K562 (cell line): Measurements from ENCODE around the gene ARHGAP15.

Experiments
- CBX2 ChIP-seq: fragments of 200-600 bp; sonication (generic); IDR thresholded peaks from one replicate; pipeline ENCODE4 v1.6.1; 2012; ENCODE audit warnings: mild to moderate bottlenecking, low read length, inconsistent platforms; ENCODE audit not compliant: insufficient read depth, poor library complexity, severe bottlenecking
- ETV6 ChIP-seq, 3 experiments: fragments of 150-350 bp in 1 of 3; sonication (generic) in 1 of 3; formaldehyde crosslinking in 1 of 3; IDR thresholded peaks; 2 replicates each; pipeline versions ENCODE4 v1.6.1 to v1.8.0; 2014 to 2022; ENCODE audit warnings: borderline replicate concordance in 2 of 3, low read depth in 2 of 3, antibody characterized with exemption in 1 of 3, low read length in 1 of 3, mild to moderate bottlenecking in 1 of 3, missing genetic modification reagents in 1 of 3
- HCFC1 ChIP-seq: IDR thresholded peaks from 2 replicates; pipeline ENCODE4 v1.6.1; 2012; ENCODE audit warnings: low read depth, low read length, improper control_type of control experiment
- LEF1 ChIP-seq: fragments of 450-650 bp; IDR thresholded peaks from 2 replicates; pipeline ENCODE4 v1.6.1; 2016; ENCODE audit warnings: mild to moderate bottlenecking
- POLR2A ChIP-seq: fragments of 450-650 bp; conservative IDR thresholded peaks from 2 replicates; pipeline ENCODE4 v1.6.1; 2016
- RBM17 ChIP-seq: fragments of 200-400 bp; formaldehyde crosslinking; IDR thresholded peaks from 2 replicates; pipeline ENCODE4 v1.6.1; 2017; ENCODE audit warnings: low read depth, mild to moderate bottlenecking, low read length, borderline replicate concordance
- SIN3A ChIP-seq, 2 experiments: fragments of 150-350 bp in 1 of 2; IDR thresholded peaks; 2 replicates each; pipeline ENCODE4 v1.6.1; 2011 to 2016; ENCODE audit warnings: borderline replicate concordance in 2 of 2, low read depth in 2 of 2, low read length in 2 of 2, mild to moderate bottlenecking in 2 of 2, moderate library complexity in 2 of 2; ENCODE audit not compliant: control insufficient read depth in 1 of 2
- SIX5 ChIP-seq, 2 experiments: IDR thresholded peaks; 2 replicates each; pipeline ENCODE4 v1.6.1; 2011; ENCODE audit warnings: low read length in 2 of 2, borderline replicate concordance in 1 of 2, low read depth in 1 of 2, mild to moderate bottlenecking in 1 of 2, moderate library complexity in 1 of 2; ENCODE audit not compliant: insufficient read depth in 1 of 2
- SRSF3 ChIP-seq: fragments of 200-400 bp; formaldehyde crosslinking; IDR thresholded peaks from 2 replicates; pipeline ENCODE4 v1.6.1; 2016; ENCODE audit warnings: mild to moderate bottlenecking, low read length, moderate library complexity; ENCODE audit not compliant: insufficient read depth
- TF ChIP-seq, protein P1 (sequence below): fragments of 450-650 bp; IDR thresholded peaks from 2 replicates; pipeline ENCODE4 v1.6.1; 2014; ENCODE audit warnings: low read depth, mild to moderate bottlenecking, moderate library complexity, borderline replicate concordance
- TF ChIP-seq, protein P2 (sequence below): sonication (generic); formaldehyde crosslinking; IDR thresholded peaks from 2 replicates; pipeline ENCODE4 v1.8.0; 2022; ENCODE audit warnings: mild to moderate bottlenecking, missing genetic modification reagents, borderline replicate concordance
- TF ChIP-seq, protein P3 (sequence below), 3 experiments: IDR thresholded peaks in 2 of 3; conservative IDR thresholded peaks in 1 of 3; 2 replicates each; pipeline ENCODE4 v1.5.1; 2011 to 2012; ENCODE audit warnings: low read length in 3 of 3, mild to moderate bottlenecking in 3 of 3, control low read depth in 2 of 3, improper control_type of control experiment in 1 of 3, inconsistent platforms in 1 of 3, low read depth in 1 of 3, mixed read lengths in 1 of 3, moderate library complexity in 1 of 3; ENCODE audit not compliant: insufficient read depth in 2 of 3
- TF ChIP-seq, protein P4 (sequence below): fragments of 450-650 bp; IDR thresholded peaks from 2 replicates; pipeline ENCODE4 v1.6.1; 2017; ENCODE audit warnings: mild to moderate bottlenecking, moderate library complexity

DNA sequence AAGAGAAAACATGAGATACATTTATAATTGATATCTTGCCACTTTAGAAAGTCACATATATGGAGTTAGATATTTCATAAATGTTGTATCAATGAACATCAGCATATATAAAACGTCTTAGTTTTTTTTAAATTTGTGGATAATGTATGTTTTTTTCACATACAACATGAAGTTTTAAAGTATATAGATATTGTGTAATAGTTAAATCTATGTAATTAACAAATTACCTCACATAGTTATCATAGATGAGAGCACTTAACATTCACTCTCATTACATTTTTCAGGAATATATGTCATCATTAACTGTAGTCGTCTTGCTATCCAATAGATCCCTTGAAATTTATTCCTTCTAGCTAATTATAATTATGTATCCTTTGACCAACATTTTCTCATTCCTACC lies 406.6 kb downstream of the ARHGAP15 start:
- no peak for TF ChIP-seq ETV6 (IDR thresholded peaks at IDR 0.05; ENCODE audit: borderline replicate concordance in 1 of 2, low read depth in 2 of 2, low read length in 1 of 2)
- no peak for TF ChIP-seq ETV6 (CRISPR knock-in tag; IDR thresholded peaks at IDR 0.05; ENCODE audit: borderline replicate concordance)
- TF ChIP-seq, protein P1, sequence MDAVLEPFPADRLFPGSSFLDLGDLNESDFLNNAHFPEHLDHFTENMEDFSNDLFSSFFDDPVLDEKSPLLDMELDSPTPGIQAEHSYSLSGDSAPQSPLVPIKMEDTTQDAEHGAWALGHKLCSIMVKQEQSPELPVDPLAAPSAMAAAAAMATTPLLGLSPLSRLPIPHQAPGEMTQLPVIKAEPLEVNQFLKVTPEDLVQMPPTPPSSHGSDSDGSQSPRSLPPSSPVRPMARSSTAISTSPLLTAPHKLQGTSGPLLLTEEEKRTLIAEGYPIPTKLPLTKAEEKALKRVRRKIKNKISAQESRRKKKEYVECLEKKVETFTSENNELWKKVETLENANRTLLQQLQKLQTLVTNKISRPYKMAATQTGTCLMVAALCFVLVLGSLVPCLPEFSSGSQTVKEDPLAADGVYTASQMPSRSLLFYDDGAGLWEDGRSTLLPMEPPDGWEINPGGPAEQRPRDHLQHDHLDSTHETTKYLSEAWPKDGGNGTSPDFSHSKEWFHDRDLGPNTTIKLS: no peak
- TF ChIP-seq, protein P2, sequence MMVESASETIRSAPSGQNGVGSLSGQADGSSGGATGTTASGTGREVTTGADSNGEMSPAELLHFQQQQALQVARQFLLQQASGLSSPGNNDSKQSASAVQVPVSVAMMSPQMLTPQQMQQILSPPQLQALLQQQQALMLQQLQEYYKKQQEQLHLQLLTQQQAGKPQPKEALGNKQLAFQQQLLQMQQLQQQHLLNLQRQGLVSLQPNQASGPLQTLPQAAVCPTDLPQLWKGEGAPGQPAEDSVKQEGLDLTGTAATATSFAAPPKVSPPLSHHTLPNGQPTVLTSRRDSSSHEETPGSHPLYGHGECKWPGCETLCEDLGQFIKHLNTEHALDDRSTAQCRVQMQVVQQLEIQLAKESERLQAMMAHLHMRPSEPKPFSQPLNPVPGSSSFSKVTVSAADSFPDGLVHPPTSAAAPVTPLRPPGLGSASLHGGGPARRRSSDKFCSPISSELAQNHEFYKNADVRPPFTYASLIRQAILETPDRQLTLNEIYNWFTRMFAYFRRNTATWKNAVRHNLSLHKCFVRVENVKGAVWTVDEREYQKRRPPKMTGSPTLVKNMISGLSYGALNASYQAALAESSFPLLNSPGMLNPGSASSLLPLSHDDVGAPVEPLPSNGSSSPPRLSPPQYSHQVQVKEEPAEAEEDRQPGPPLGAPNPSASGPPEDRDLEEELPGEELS (CRISPR knock-in tag): no peak
- no peak for TF ChIP-seq HCFC1
- TF ChIP-seq, protein P3, sequence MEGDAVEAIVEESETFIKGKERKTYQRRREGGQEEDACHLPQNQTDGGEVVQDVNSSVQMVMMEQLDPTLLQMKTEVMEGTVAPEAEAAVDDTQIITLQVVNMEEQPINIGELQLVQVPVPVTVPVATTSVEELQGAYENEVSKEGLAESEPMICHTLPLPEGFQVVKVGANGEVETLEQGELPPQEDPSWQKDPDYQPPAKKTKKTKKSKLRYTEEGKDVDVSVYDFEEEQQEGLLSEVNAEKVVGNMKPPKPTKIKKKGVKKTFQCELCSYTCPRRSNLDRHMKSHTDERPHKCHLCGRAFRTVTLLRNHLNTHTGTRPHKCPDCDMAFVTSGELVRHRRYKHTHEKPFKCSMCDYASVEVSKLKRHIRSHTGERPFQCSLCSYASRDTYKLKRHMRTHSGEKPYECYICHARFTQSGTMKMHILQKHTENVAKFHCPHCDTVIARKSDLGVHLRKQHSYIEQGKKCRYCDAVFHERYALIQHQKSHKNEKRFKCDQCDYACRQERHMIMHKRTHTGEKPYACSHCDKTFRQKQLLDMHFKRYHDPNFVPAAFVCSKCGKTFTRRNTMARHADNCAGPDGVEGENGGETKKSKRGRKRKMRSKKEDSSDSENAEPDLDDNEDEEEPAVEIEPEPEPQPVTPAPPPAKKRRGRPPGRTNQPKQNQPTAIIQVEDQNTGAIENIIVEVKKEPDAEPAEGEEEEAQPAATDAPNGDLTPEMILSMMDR (IDR thresholded peaks at IDR 0.05 in 2 of 3, conservative IDR thresholded peaks at IDR 0.05 in 1 of 3; ENCODE audit: insufficient read depth in 2 of 3, low read depth in 1 of 3, low read length in 3 of 3): no peak
- TF ChIP-seq SRSF3: no peak
- TF ChIP-seq, protein P4, sequence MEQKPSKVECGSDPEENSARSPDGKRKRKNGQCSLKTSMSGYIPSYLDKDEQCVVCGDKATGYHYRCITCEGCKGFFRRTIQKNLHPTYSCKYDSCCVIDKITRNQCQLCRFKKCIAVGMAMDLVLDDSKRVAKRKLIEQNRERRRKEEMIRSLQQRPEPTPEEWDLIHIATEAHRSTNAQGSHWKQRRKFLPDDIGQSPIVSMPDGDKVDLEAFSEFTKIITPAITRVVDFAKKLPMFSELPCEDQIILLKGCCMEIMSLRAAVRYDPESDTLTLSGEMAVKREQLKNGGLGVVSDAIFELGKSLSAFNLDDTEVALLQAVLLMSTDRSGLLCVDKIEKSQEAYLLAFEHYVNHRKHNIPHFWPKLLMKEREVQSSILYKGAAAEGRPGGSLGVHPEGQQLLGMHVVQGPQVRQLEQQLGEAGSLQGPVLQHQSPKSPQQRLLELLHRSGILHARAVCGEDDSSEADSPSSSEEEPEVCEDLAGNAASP: no peak
- no peak for TF ChIP-seq RBM17
- no peak for TF ChIP-seq POLR2A
- no peak for TF ChIP-seq SIX5 (IDR thresholded peaks at IDR 0.05; ENCODE audit: borderline replicate concordance in 1 of 2, insufficient read depth in 1 of 2, low read depth in 1 of 2, low read length in 2 of 2)
- TF ChIP-seq LEF1: no peak
- no peak for TF ChIP-seq SIN3A (IDR thresholded peaks at IDR 0.05; ENCODE audit: borderline replicate concordance in 2 of 2, control insufficient read depth in 1 of 2, low read depth in 2 of 2, low read length in 2 of 2)
- no peak for TF ChIP-seq CBX2
